GM23248 (cell line): ENCODE measurements around the gene HPX. TPM values are rescaled to one million over a fixed set of nuclear protein-coding genes. Genes with fewer than 3 reads are reported as not detected.

ENCODE experiments used
- DNase-seq: peaks from one replicate; pipeline ENCODE4 v3.0.0-alpha.2; 2015
- H2AFZ ChIP-seq: fragments of 200-600 bp; sonication (generic); 2 replicates; pipeline ENCODE4 v1.6.1; 2016; ENCODE audit warnings: antibody characterized with exemption
- H3F3A ChIP-seq: fragments of 200-600 bp; sonication (generic); 2 replicates; pipeline ENCODE4 v1.6.1; 2016; ENCODE audit warnings: mild to moderate bottlenecking, antibody characterized with exemption, mixed run types; ENCODE audit not compliant: insufficient read depth
- H3K27ac ChIP-seq: fragments of 200-600 bp; sonication (generic); 2 replicates; pipeline ENCODE4 v1.5.1; 2016; ENCODE audit warnings: mild to moderate bottlenecking
- H3K27me3 ChIP-seq: fragments of 200-600 bp; sonication (generic); replicated peaks from 2 replicates; pipeline ENCODE4 v1.6.1; 2016; ENCODE audit warnings: mild to moderate bottlenecking; ENCODE audit not compliant: insufficient read depth
- H3K36me3 ChIP-seq: fragments of 200-600 bp; sonication (generic); 2 replicates; pipeline ENCODE4 v1.6.1; 2016; ENCODE audit warnings: low read depth, mild to moderate bottlenecking
- H3K4me1 ChIP-seq: fragments of 200-600 bp; sonication (generic); 2 replicates; pipeline ENCODE4 v1.6.1; 2016; ENCODE audit warnings: mild to moderate bottlenecking; ENCODE audit not compliant: insufficient read depth
- H3K4me2 ChIP-seq: fragments of 200-600 bp; sonication (generic); one replicate; pipeline ENCODE4 v1.6.1; 2016; ENCODE audit warnings: mild to moderate bottlenecking; ENCODE audit not compliant: unreplicated experiment
- H3K4me3 ChIP-seq: fragments of 200-600 bp; sonication (generic); 2 replicates; pipeline ENCODE4 v1.5.1; 2016; ENCODE audit warnings: mild to moderate bottlenecking
- H3K79me2 ChIP-seq: fragments of 200-600 bp; sonication (generic); 2 replicates; pipeline ENCODE4 v1.6.1; 2016; ENCODE audit warnings: mild to moderate bottlenecking; ENCODE audit not compliant: insufficient read depth
- H3K9ac ChIP-seq: fragments of 200-600 bp; sonication (generic); 2 replicates; pipeline ENCODE4 v1.6.1; 2016; ENCODE audit warnings: mild to moderate bottlenecking
- H3K9me2 ChIP-seq: fragments of 200-600 bp; sonication (generic); 2 replicates; pipeline ENCODE4 v1.6.1; 2016; ENCODE audit warnings: mixed run types, mild to moderate bottlenecking, moderate library complexity; ENCODE audit not compliant: insufficient read depth
- H3K9me3 ChIP-seq: fragments of 200-600 bp; sonication (generic); one replicate; pipeline ENCODE4 v1.6.1; 2017; ENCODE audit warnings: low read depth
- H4K20me1 ChIP-seq: fragments of 200-600 bp; sonication (generic); 2 replicates; pipeline ENCODE4 v1.6.0; 2016; ENCODE audit not compliant: insufficient read depth
- EZH2 ChIP-seq: fragments of 200-600 bp; sonication (generic); IDR thresholded peaks from 2 replicates; pipeline ENCODE4 v1.6.1; 2018; ENCODE audit warnings: antibody characterized with exemption, mild to moderate bottlenecking; ENCODE audit not compliant: insufficient read depth, poor library complexity, severe bottlenecking
- EZH2phosphoT487 ChIP-seq: fragments of 200-600 bp; sonication (generic); IDR thresholded peaks from 2 replicates; pipeline ENCODE4 v1.6.1; 2018; ENCODE audit warnings: antibody characterized with exemption, moderate library complexity, mild to moderate bottlenecking, low read depth; ENCODE audit not compliant: insufficient read depth
- WGBS, 2 experiments: methylation state at CpG; one replicate each; pipeline ENCODE4 v1.1.6; 2015 to 2017; ENCODE audit warnings: low lambda C conversion rate in 2 of 2, low coverage in 1 of 2; ENCODE audit errors: missing lambda C conversion rate in 2 of 2; 5-methylcytosine and 5-hydroxymethylcytosine counted together
- in situ Hi-C: fragments of 300-500 bp; cut with MboI; formaldehyde crosslinking; loops from 2 replicates; pipeline ENCODE4 v1.15.0; 2020
- polyA plus RNA-seq: library from polyadenylated mRNA; unstranded; fragments of >200 nt; fragmentation: Nextera tagmentation; extraction: Ambion mirVana; gene quantifications from 2 replicates; pipeline ENCODE4 v1.2.1, GENCODE V29; 2016
- total RNA-seq: library from RNA; depleted of rRNA; stranded (reverse); fragments of >200 nt; shearing (Covaris generic); gene quantifications from 2 replicates; pipeline ENCODE4 v1.2.3, GENCODE V29; 2014; rRNA removed

HPX gene
- total and polyA plus RNA-seq, 2 experiments from 2014 or later: 0.22 to 0.43 TPM

GRCh38 chr11:6385046-6385777 is 55.6 kb downstream of the HPX start:
- Histone ChIP-seq H3K9me2 (no peaks in the 10 kb centered on the region), H3K27me3 (no peaks in the 10 kb centered on the region), H3K27ac (no peak overlapping the region), H3K36me3 (no peaks in the 10 kb centered on the region), H3K4me2 (no peak overlapping the region), H3K9me3 (no peaks in the 10 kb centered on the region), H4K20me1 (no peaks in the 10 kb centered on the region), H3K4me3 (no peak overlapping the region), H3K4me1 (peaks cover 12% of the 10 kb centered on the region), H2AFZ (no peak overlapping the region), H3F3A (peaks cover 27% of the 10 kb centered on the region), H3K9ac (no peak overlapping the region), H3K79me2 (no peaks in the 10 kb centered on the region)
- DNase-seq: no peak
- in situ Hi-C loops: loop anchor here (10.0 kb wide), 1 partner anchor 60 kb away; the partner anchor contains the start of gene HPX
- TF ChIP-seq EZH2phosphoT487: no peak
- no peak for TF ChIP-seq EZH2
- WGBS, 2 experiments: 86 to 96% methylated on average over 7 of the region's 7 CpGs

Other genes with a start within 250 kb of the HPX start
- gene OR52W1, start 241.8 kb downstream of the HPX start, total RNA-seq: not detected in 2 replicates
- not detected in 2 replicates for gene OR52W1, start 241.8 kb downstream of the HPX start, polyA plus RNA-seq
- not detected in 2 replicates for gene C11orf42, start 235.4 kb downstream of the HPX start, total RNA-seq
- gene C11orf42, start 235.4 kb downstream of the HPX start, polyA plus RNA-seq: 0.16 TPM in 1 of 2 replicates, not detected in the other
- 14.7 and 25.4 TPM in 2 replicates for gene FHIP1B, start 206.4 kb downstream of the HPX start, total RNA-seq
- gene FHIP1B, start 206.4 kb downstream of the HPX start, polyA plus RNA-seq: 9.2 and 10.9 TPM in 2 replicates
- not detected in 2 replicates for gene CNGA4, start 201.9 kb downstream of the HPX start, total RNA-seq
- gene CNGA4, start 201.9 kb downstream of the HPX start, polyA plus RNA-seq: not detected in 2 replicates
- not detected in 2 replicates for gene CCKBR, start 181.1 kb downstream of the HPX start, total RNA-seq
- gene CCKBR, start 181.1 kb downstream of the HPX start, polyA plus RNA-seq: not detected in 2 replicates
- 392 and 456 TPM in 2 replicates for gene CAVIN3, start 120.5 kb downstream of the HPX start, total RNA-seq
- gene CAVIN3, start 120.5 kb downstream of the HPX start, polyA plus RNA-seq: 290 and 301 TPM in 2 replicates
- gene SMPD1, start 50.5 kb downstream of the HPX start, total RNA-seq: 70.1 and 87.8 TPM in 2 replicates
- gene SMPD1, start 50.5 kb downstream of the HPX start, polyA plus RNA-seq: 67.9 and 72.3 TPM in 2 replicates
- 43.8 and 46.2 TPM in 2 replicates for gene APBB1, start 21.9 kb downstream of the HPX start, total RNA-seq
- 42.3 and 43.1 TPM in 2 replicates for gene APBB1, start 21.9 kb downstream of the HPX start, polyA plus RNA-seq
- gene TRIM3, start 33.0 kb upstream of the HPX start, total RNA-seq: 20.5 and 29.9 TPM in 2 replicates
- gene TRIM3, start 33.0 kb upstream of the HPX start, polyA plus RNA-seq: 15.2 and 17.1 TPM in 2 replicates
- 69.5 and 75.0 TPM in 2 replicates for gene ARFIP2, start 40.3 kb upstream of the HPX start, total RNA-seq
- 56.6 and 57.9 TPM in 2 replicates for gene ARFIP2, start 40.3 kb upstream of the HPX start, polyA plus RNA-seq
- gene TIMM10B, start 40.5 kb upstream of the HPX start, total RNA-seq: 31.7 and 43.8 TPM in 2 replicates
- 35.0 and 35.4 TPM in 2 replicates for gene TIMM10B, start 40.5 kb upstream of the HPX start, polyA plus RNA-seq
- gene DNHD1, start 56.3 kb upstream of the HPX start, total RNA-seq: 2.2 and 4.6 TPM in 2 replicates
- 1.1 and 1.2 TPM in 2 replicates for gene DNHD1, start 56.3 kb upstream of the HPX start, polyA plus RNA-seq
- 8.5 and 12.6 TPM in 2 replicates for gene RRP8, start 162.6 kb upstream of the HPX start, total RNA-seq
- gene RRP8, start 162.6 kb upstream of the HPX start, polyA plus RNA-seq: 21.3 and 24.4 TPM in 2 replicates
- 211 and 242 TPM in 2 replicates for gene ILK, start 162.8 kb upstream of the HPX start, total RNA-seq
- gene ILK, start 162.8 kb upstream of the HPX start, polyA plus RNA-seq: 256 and 264 TPM in 2 replicates
- gene TAF10, start 171.2 kb upstream of the HPX start, total RNA-seq: 35.5 and 67.9 TPM in 2 replicates
- gene TAF10, start 171.2 kb upstream of the HPX start, polyA plus RNA-seq: 171 and 172 TPM in 2 replicates
- 37.6 and 47.6 TPM in 2 replicates for gene TPP1, start 178.4 kb upstream of the HPX start, total RNA-seq
- gene TPP1, start 178.4 kb upstream of the HPX start, polyA plus RNA-seq: 65.2 and 66.3 TPM in 2 replicates
- gene DCHS1, start 214.8 kb upstream of the HPX start, total RNA-seq: 5.8 and 6.4 TPM in 2 replicates
- 0.86 and 1.1 TPM in 2 replicates for gene DCHS1, start 214.8 kb upstream of the HPX start, polyA plus RNA-seq
- gene MRPL17, start 242.4 kb upstream of the HPX start, total RNA-seq: 53.5 and 104 TPM in 2 replicates
- 107 and 114 TPM in 2 replicates for gene MRPL17, start 242.4 kb upstream of the HPX start, polyA plus RNA-seq